Jurkat, Clone E6-1 (cell line): ENCODE data around the gene IL1R1.

Source experiments
- DNase-seq: peaks from one replicate; pipeline ENCODE4 v3.0.0-alpha.2; 2011; ENCODE audit warnings: low read depth, low spot score
- H3K4me3 ChIP-seq: 2 replicates; pipeline ENCODE4 v1.5.1; 2011; ENCODE audit warnings: mild to moderate bottlenecking, low read length, control low read depth, moderate library complexity

Gene IL1R1

DNA sequence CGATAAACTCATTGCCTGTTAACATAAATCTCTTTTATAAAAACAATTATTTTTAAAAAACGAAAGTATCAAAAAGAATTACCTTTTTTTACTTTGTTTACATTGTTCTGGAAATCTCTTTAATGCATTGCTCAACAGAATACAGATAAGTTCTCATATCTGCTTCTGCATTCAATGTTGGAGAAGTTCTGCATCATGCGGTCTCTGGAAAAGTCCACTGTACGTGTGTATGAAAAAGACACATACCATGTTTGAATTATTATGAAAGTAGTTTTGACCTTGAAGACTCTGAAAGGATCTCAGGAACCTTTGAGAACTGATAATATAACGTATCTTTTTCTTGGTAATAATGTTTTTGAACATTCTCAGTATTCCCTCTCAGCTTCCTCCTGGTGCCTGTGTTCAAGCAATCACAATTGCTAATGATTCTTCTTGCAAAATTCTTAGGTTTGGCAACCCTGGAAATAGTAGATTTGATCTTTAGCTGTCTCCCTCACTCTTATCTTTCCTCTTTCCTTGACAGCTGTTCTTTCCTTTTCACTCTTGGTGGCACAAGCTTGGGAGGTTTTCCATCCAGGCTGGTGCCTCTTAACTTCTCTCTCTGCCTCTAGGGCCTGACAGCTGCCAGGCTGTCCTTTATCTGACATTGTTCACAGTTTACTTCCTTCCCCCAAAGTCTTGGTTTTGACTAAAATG is 12.4 kb upstream of the IL1R1 start:
- no peak for DNase-seq
- no peak overlapping the region for H3K4me3 ChIP-seq

DNA sequence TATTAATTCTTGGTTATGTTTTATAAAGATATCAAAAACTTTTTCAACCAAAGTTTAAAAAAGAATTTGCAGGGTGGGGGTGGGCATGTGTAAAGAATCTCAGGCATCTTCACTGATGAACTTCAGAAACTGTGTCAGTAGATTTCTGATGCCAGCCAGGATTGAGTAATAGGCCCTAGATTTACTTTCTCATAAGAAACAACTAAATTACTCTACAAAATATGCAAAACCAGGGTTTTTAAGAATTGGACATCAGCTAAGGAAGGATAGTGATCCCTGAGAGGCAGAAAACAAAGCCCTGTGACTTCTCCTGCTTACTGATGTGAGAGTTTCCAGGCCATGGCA is 11.9 kb upstream of the IL1R1 start:
- H3K4me3 ChIP-seq, result no peak overlapping the region
- DNase-seq, result no peak

DNA sequence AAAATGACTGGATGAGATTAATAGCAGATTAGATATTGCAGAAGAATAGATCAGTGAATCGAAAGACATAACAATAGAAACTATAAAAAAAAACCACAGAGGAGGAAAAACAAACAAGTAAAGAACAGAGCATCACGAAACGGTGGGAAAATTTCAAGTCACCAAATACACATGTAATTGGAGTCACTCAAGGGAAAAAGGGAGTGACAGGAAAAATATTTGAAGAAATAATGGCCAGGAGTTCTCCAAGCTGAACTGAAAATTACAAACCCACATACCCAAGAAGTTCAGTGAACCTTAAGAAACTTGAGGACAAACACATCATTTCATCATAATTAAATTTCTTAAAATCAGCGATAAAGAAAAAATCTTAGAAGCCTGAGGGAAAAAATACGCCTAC is 11.0 kb upstream of the IL1R1 start:
- H3K4me3 ChIP-seq, result no peak overlapping the region
- no peak for DNase-seq

DNA sequence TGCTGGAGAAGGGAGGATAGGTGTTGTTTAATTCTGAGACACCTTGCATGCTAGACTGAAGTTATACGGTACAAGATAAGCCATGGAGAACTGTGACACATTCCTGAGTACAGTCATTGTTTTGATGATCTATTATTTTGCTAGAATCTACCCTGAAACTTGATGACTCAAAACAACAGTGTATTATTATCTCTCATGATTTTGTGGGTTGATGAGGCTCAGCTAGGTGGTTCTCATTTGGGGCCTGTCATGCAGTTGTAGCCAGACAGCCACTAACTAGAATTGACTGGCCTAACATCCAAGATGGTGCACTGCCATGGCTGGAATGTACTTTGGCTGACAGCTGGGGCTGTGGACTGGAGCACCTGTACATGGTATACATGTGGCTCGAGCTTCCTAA is 5.4 kb upstream of the IL1R1 start:
- no peak for DNase-seq
- no peak overlapping the region for H3K4me3 ChIP-seq

DNA sequence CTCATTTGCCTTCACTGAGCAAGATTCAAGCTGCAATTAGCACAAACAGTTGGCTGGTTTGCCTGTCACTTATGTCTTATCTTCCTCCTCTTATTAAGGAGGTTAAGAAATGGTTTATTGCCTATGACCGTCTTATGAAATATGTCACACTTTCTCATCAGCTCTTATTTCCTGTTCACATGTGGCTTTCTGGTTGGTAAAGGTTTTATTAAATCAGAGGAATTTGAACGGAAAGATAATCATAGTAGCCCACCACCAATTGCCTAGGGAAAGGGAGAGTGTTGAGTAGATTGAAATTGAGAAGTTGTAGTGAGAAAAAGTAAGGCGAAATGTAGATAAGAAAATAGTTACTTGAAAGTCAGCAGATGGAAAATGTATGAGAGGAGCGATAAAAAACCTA is 4.2 kb upstream of the IL1R1 start:
- no peak for DNase-seq
- H3K4me3 ChIP-seq, result no peak overlapping the region

DNA sequence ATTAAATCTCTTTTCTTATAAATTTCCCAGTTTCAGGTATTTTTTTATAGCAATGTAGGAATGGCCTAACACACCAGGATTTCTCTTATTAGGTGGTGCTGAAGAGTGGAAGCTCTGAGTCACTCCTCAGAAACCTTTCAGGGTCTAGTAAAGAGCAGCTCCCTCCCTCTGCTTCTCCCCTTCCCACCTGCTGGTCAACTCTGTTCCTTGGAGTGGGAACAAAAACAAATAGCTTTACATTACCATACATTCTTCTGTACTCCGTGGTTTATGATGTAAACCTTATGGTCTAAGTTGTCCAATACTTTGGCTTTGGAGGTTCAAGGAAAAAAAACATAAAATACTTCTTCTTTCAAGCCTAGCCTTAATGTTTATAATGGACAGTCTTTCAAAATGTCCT is 2.7 kb upstream of the IL1R1 start:
- H3K4me3 ChIP-seq, result no peak overlapping the region
- DNase-seq, result no peak

DNA sequence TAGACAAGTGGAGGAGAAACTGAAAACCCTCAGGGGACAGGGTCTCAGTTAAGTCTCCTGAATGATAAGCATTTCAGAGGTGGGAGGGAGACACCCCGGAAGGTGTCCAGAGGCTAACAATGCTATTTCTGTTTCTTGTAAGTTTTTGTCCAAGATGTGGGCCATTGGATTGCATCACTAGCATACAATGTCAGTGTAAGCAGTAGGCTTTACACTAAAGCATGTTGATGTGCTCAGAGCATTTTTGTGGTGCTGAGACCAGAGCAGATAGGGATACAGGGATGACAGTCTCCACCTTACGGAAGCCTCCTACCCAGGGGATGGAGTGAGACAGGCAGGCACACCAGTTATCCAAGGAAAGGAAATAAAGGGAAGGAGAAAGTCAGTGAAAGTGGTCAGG is 2.2 kb upstream of the IL1R1 start:
- DNase-seq, result no peak
- no peak overlapping the region for H3K4me3 ChIP-seq

DNA sequence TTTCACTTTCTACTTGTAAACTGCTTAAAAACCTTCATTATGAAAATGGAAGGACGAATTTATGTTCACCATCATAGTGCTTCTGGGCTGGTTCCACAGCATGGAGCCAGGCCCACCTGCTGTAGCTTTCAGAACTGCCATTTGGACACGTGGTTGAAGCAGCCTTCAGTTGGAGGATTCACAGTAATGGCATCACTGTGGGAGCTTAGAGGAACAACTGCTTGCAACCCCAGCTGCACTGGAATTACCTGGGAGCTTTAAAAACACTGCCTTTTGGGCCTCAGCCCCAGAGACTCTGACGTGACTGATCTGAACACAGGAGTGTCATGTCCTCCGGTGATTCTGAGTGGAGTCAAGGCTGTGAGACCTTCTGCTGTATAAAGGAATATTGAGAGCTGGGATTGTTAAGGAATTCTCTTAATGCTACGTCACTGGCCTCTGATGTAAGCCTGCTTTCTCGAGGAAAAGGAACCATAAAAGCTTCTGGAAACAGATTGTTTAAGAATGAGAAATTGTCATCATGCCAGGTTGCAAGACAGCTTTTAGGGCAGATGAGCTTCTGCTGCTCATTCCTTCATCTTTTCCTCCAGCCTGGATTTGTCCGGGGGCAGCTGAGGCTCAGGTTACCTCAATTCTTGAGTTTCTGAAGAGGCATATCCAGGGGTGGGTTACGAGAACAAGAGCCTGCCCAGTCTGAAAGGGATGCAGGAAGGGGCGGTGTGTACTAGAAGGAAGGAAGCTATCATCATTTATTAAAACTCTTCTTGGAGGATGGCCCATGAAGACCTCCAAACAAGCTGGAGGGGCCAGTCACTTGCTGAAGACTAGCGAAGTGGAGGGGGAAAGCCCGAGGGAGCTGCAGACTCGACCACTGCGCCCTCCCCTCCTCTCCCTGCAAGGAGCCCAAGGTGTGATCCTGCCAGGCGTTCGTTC is 1.3 kb upstream of the IL1R1 start:
- no peak overlapping the region for H3K4me3 ChIP-seq
- no peak for DNase-seq

DNA sequence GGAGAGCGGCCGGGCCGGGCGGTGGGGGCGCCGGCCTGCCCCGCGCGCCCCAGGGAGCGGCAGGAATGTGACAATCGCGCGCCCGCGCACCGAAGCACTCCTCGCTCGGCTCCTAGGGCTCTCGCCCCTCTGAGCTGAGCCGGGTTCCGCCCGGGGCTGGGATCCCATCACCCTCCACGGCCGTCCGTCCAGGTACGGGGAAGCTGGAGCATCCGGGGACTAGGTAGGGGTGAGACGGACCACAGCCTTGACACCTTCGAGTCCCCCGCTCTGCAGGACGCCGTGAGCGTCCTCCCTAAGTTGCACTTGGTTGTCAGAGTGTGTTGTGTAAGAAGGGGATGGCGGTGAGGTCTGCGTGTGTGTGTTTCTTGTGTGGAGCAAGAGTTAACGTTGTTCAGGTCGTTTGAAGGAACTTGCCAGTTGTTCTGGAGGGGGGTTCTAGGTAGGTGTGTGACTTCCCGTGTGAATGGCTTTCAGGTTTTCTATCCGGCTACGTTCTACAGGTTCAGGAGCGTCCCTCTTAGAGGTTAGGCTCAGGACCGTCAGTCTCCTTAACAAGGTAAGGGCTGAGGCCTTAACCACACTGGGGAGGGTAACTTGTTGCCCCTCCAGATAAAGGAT is 393 bp downstream of the IL1R1 start:
- no peak overlapping the region for H3K4me3 ChIP-seq
- no peak for DNase-seq

DNA sequence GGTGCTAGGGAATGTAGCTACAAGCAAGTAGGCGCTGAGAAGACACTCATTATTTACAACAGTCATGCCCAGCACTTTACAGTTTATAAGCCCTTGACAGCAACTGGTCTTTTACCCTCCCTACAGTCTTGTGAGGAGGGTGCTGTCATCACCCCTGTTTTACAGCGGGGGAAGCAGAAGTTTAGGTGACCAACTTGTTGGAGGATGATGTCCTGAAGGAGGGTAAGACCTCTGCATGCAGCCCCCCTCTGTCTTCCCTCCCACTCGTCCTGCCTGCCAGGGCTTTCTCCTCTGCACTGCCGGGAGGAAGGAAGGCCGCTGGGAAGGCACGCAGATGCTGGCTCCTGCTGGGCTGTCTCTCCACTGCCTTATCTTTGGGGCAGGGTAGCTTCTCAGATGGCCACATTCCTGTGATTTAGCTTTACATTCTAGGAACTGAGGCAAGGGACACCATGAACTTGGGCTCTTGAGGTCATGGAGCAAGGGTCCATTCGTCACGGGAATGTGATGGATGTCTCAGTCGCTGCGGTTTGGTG is 972 bp downstream of the IL1R1 start:
- DNase-seq, result no peak
- no peak overlapping the region for H3K4me3 ChIP-seq

DNA sequence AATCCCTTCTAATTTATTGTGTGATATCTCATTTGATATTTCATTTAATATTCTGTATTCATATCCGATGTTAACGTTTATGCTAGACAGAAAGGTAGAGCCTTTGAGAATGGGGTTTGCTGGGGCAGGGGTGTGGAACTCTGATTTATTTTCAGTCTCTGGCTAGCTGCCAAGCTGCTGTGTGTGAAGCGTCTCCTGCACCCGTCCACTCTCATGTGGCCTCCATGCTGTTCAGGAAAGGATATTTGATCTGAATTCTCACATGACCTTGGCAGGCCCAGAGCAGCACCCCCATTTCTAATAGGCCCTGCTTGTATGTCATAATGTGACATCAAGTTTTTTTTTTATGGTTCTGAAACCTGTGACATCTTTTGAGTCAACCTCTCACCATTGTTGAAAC is 1.6 kb downstream of the IL1R1 start:
- H3K4me3 ChIP-seq, result no peak overlapping the region
- no peak for DNase-seq

DNA sequence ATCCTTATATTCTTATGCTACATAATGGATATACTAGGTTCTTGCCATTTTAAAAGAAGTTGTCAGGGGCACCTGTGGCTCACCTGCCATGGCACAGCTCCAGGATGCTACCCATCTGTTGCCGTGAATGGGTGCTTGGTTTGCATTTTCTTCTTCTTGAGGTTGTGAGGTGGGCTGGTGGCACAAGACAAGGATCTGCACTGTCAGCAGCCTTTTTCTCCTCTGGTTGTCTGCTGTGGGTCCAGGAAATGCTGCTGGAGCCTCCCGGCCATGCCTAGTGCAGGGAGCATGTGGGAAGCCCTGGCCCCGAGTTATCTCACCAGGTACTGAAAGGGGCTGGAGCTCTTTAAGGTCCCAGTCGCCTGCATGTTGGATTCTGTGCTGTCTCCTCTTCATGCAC is 2.6 kb downstream of the IL1R1 start:
- no peak overlapping the region for H3K4me3 ChIP-seq

DNA sequence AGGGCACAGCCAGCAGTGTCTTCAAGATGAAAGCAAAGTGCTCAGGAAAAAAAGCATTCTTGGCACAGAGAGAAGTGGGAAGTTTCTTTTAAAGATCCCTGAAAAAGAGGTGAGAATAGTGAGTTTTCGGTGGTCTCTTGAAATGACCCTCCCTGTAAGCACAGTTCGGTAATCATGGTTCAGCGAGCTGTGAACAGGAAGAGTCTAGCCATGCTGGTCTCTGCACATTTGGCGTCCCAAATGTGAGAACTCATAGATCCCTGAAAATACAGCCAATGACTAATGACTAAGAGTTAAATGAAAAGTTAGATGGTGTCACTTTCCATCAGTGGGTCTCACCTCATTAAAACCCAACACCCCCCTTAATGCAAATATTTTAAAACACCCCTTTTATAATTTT is 3.4 kb downstream of the IL1R1 start:
- no peak overlapping the region for H3K4me3 ChIP-seq
- no peak for DNase-seq

More for the DNA sequence above, 2.6 kb downstream of the IL1R1 start:
- DNase-seq, result no peak

DNA sequence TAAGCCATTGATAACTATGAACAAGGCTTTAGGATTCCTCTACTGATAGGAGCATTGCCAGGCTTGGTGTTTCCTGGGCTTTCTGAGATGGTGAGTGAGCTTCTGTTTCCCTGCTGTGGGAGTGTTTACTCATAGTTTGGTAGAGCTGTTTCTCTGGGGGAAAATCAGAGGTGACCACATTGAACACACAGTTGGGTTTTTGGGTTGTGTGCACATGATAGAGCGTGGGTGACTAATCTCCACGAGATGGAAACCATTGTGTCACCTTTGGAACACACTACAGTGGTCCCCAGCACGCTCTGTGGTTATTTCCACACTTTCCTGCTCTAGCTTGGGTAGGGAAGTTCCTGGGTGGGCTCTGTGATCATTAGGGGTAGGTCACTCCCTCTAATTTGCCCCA is 5.4 kb downstream of the IL1R1 start:
- DNase-seq, result no peak
- no peak overlapping the region for H3K4me3 ChIP-seq

DNA sequence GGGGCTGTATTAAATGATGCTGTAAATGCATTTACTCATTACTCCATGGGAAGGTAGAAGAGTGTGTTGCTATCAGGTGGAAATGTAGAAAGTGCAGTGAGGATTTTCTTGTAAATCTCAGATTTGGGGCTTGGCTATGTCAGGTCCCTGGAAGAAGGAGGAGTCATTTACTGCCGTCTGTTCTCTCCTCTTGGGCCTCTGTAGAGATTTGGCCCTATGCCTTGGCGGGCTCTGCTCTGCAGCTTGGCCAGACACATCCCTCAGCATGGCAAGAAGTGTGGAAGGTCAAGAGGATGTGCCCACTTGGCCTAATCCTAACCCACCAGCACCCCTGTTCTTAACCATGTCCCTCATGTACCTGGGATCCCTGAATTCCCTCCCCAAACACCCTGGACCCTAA is 6.7 kb downstream of the IL1R1 start:
- H3K4me3 ChIP-seq, result no peak overlapping the region
- DNase-seq, result no peak

DNA sequence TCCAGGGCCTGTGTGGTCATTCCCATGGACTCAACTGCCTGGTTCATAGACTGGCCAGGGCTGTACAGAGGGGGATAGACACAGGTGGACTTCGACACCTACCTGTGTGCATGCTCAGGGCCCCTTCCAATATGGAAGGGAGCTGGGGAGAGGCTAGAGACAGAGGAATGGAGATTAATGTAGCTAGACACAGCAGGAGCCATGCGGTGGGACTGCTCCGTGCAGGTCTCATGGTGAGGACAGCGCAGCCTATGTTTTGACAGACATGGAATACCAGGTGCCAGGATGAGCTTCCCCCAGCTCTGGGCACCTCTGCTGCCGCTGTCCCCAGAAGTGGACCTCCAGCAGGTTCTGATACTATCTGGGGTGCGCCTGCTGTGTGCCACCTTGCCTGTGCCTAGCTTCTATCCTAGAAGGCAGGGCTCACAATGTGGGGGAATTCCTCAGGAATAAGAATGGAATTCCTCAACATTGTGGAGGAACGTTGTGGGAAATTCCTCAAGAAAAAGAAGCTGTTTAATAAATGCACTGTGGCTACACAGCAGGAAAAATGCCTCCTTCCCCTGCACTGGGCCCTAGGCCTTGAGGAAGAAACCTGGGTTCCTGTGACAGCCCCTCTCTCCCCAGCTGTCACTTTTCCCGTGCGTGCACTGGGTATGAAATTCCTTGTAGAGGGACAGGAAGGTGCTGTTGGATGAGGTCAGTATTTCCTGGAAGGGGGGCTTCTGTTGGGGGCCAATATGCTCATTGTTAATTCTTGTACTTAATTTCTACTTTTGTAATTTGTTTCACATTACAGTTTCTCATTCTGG is 7.3 kb downstream of the IL1R1 start:
- DNase-seq, result no peak
- no peak overlapping the region for H3K4me3 ChIP-seq

DNA sequence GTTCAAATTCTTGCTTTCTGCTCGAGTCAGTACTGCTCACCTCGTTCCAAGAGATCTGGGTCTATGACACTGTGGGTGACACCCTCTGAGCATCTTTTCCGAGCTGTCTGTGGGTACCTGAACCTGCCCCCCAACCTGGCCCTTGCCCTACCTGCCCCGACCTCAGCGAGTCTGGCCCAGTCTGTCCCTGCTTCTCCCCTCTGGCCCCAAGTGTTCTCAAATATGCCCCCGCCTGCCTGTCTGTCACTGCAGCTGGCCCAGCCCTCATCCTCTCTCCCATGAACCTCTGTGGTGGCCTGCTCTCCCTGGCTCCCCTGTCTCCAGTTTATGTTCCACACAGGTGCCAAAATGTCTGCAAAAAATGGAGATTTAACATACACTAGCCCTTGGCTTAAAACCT is 11.8 kb downstream of the IL1R1 start:
- DNase-seq, result no peak
- no peak overlapping the region for H3K4me3 ChIP-seq

DNA sequence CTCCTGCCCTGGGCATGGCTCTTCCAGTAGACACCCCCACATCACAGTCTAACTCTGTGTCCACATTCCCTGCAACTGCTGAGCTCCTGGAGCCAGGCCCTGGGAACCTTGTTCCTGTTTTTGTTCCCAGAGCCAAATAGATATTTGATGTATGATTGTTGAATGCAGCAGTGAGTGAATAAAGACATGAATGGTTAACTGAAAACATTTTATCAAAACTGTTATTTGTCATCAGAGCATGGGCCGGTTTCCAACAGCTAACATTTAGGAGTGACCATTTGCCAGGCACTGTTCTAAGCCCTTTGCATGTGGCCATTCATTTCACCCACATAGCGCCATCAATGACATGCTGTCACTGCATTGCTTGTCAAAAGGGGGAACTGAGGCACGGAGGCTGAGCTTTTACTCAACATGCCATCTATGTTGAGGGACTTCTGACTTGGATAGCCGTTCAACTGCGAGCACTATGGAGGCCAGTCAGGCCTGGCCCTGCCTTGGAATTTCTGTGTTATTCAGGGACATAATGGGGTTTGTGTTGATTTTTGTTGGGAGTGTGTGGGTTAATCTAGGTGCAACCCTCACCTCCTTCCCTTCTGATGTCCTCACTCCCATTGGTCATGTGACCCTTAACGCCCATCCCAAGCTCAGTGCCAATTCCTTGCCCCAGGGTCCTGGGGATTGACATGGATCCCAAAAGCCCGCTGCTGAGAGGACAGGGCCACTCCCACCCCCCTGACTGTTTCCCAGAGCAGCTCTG is 12.6 kb downstream of the IL1R1 start:
- no peak overlapping the region for H3K4me3 ChIP-seq
- DNase-seq, result no peak
